ENCODE measurements around the gene ETFA.

ETFA gene

DNA sequence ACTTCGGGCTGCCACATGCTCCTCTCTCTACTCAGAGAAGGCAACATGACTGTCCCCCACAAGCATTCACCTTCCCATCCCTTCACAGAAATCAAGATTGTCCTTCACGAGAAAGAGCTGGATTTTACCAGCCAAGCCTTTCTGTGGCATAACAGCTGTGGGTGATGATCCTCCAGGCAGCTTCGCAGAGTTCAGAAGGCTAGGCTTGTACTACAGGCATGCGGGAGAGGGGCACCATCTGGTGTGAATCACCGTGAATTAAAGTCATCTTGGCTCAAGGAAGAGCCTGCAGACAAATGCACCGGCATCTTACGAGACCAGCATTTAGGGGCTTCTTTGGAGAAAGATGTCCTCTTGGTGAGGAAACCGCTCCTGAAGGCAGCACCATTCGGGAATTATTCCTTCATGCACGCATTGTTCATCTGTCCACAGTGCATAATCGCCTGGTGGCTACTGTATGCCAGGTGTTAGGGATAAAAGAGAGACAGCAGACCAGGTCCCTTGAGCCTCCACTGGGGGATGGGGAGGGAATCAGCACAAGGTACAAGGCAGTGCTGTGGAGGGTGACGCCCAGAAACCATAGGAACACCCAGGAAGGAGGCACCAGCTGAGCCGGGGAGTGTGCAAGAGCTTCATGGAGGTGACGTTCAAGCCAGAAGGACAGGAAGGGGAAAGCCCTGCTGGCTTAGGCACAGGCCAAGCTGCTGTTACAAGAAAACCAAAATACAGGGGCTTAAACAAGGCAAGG lies 142.9 kb downstream of the ETFA start:
- no peak for DNase-seq

DNA sequence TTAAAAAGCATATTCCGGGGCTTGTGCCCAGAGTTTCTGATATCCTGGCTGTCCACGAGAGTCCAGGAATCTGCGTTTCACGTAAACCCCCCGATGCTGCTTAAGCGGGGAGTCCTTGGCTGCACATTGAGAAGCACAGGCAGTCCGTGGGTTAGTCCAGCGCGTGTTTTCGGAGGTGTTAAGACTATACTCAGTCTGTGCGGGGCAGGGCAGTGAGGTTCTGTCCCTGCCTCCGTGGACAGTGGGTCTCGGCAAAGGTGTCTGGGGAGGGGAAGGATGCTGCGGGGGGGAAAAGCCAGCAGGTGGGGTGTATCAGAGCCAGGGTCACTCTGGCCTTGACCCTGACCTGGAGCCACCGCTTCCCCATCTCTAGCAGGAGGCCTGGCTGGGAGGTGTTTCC lies 145.3 kb downstream of the ETFA start:
- DNase-seq = no peak
